ENCODE measurements around the gene AKT1. TPM values are rescaled to one million over a fixed set of nuclear protein-coding genes. Genes with fewer than 3 reads are reported as not detected.

AKT1 gene
- total and polyA plus RNA-seq, 2 of the 13 experiments (the other 11 are each of a cell fraction or from before 2014, with no cell fraction given) = 96.2 to 116 TPM

DNA sequence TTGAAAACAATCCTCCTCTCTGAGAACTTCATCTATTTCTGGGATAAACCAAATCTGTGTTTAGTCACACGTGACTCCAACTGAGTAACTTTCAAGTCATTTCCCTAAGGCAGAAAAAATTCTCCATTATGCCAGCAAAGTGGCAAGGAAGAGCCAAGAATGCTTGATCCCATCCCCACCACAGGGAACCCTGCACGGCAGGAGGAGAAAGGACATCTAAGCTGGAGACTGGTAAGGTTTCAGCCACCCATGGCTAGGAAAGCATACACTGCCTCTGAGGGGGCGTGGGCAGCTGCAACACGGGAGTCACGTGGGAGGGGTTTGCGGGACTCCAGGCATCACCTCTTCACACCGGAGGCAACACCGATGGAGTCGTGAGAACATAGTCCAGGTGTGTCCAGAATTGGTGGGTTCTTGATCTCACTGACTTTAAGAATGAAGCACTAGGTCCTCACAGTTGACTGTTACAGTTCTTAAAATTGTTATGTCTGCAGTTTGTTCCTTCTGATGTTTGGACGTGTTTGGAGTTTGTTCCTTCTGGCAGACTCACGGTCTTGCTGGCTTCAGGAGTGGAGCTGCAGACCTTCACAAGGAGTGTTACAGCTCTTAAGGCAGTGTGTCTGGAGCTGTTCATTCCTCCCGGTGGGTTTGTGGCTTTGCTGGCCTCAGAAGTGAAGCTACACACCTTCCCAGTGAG lies 45.3 kb downstream of the AKT1 start:
- TSS peak; percentile 13 for BruUV-seq (replicated peaks)
- no peak overlapping the region for H2AFZ ChIP-seq (ENCODE audit: low read length)
- no peaks in the 10 kb centered on the region for H3K36me3 ChIP-seq (replicated peaks in 1 of 2; ENCODE audit: control insufficient read depth in 1 of 2, insufficient read depth in 2 of 2, low read length in 2 of 2)
- peaks cover 22% of the 10 kb centered on the region for H3K79me2 ChIP-seq (ENCODE audit: insufficient read depth, low read length)
- CTCF ChIA-PET (ENCODE audit: low intra/inter-chr PET ratio, low total read pairs) = no interaction called here
- no peak overlapping the region for H3K4me3 ChIP-seq (replicated peaks in 1 of 3; ENCODE audit: insufficient read depth in 1 of 3, low read depth in 2 of 3, low read length in 3 of 3)
- DNase-seq (ENCODE audit: low spot score) (no peak), ATAC-seq (no peak), FAIRE-seq (no peak)
- peak overlapping the region; percentile 59 for H3K27ac ChIP-seq (ENCODE audit: extremely low read length, insufficient read depth, low read length)
- peak overlapping the region; percentile 56; the same call in 1 of the 2 replicates for H3K4me2 ChIP-seq (ENCODE audit: low read depth, low read length)
- H3K9ac ChIP-seq (ENCODE audit: insufficient read depth, low read depth, low read length) = peak overlapping the region; percentile 7; the same call in 1 of the 2 replicates
- no peaks in the 10 kb centered on the region for H3K9me3 ChIP-seq (ENCODE audit: low read length)
- TF ChIP-seq BCLAF1 (IDR thresholded peaks at IDR 0.05) = no peak
- TF ChIP-seq AKAP8 (CRISPR knock-in tag; IDR thresholded peaks at IDR 0.05) = peak; percentile 83; the same call in 1 of the 2 replicates
- no peak for TF ChIP-seq ELF4 (CRISPR knock-in tag; IDR thresholded peaks at IDR 0.05; ENCODE audit: borderline replicate concordance)
- TF ChIP-seq NFIC (IDR thresholded peaks at IDR 0.05; ENCODE audit: low read length) = no peak
- TF ChIP-seq, protein P1, sequence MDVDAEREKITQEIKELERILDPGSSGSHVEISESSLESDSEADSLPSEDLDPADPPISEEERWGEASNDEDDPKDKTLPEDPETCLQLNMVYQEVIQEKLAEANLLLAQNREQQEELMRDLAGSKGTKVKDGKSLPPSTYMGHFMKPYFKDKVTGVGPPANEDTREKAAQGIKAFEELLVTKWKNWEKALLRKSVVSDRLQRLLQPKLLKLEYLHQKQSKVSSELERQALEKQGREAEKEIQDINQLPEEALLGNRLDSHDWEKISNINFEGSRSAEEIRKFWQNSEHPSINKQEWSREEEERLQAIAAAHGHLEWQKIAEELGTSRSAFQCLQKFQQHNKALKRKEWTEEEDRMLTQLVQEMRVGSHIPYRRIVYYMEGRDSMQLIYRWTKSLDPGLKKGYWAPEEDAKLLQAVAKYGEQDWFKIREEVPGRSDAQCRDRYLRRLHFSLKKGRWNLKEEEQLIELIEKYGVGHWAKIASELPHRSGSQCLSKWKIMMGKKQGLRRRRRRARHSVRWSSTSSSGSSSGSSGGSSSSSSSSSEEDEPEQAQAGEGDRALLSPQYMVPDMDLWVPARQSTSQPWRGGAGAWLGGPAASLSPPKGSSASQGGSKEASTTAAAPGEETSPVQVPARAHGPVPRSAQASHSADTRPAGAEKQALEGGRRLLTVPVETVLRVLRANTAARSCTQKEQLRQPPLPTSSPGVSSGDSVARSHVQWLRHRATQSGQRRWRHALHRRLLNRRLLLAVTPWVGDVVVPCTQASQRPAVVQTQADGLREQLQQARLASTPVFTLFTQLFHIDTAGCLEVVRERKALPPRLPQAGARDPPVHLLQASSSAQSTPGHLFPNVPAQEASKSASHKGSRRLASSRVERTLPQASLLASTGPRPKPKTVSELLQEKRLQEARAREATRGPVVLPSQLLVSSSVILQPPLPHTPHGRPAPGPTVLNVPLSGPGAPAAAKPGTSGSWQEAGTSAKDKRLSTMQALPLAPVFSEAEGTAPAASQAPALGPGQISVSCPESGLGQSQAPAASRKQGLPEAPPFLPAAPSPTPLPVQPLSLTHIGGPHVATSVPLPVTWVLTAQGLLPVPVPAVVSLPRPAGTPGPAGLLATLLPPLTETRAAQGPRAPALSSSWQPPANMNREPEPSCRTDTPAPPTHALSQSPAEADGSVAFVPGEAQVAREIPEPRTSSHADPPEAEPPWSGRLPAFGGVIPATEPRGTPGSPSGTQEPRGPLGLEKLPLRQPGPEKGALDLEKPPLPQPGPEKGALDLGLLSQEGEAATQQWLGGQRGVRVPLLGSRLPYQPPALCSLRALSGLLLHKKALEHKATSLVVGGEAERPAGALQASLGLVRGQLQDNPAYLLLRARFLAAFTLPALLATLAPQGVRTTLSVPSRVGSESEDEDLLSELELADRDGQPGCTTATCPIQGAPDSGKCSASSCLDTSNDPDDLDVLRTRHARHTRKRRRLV (CRISPR knock-in tag; IDR thresholded peaks at IDR 0.05) = no peak
- peak; percentile 32; the same call in 1 of the 2 replicates for TF ChIP-seq USF2 (IDR thresholded peaks at IDR 0.05; ENCODE audit: low read depth, low read length)
- no peak for TF ChIP-seq USF2 (CRISPR knock-in tag; IDR thresholded peaks at IDR 0.05; ENCODE audit: borderline replicate concordance)
- peak; percentile 49; the same call in 1 of the 2 replicates for TF ChIP-seq ZNF501 (CRISPR knock-in tag; IDR thresholded peaks at IDR 0.05)
- 0 out of 2 replicates have a peak, but pooled peaks have one; percentile 42 for TF ChIP-seq CSRNP1 (CRISPR knock-in tag; IDR thresholded peaks at IDR 0.05)
- peak; percentile 69 for TF ChIP-seq AGO1 (IDR thresholded peaks at IDR 0.05; ENCODE audit: low read depth, low read length, poor library complexity, severe bottlenecking)
- TF ChIP-seq SAP130 (CRISPR knock-in tag; IDR thresholded peaks at IDR 0.05; ENCODE audit: low read depth) = peak; percentile 8; the same call in 1 of the 2 replicates
- in situ Hi-C loops (cut with HindIII; ENCODE audit: extremely low pct_ligation_motif_present, low pct_unique_long_range_greater_than_20kb) = no loop called here
- H3K4me1 ChIP-seq (ENCODE audit: insufficient read depth, low read length) = peaks cover 78% of the 10 kb centered on the region
- POLR2A ChIA-PET = interaction anchor here (1.4 to 4.8 kb wide), 8 partner anchors 14 to 114 kb away, joined by 3 to 68 read pairs (median 6); no protein-coding TSS in a partner anchor
- no peaks in the 10 kb centered on the region for H3K27me3 ChIP-seq (ENCODE audit: control insufficient read depth in 1 of 2, insufficient read depth in 2 of 2, low read length in 2 of 2)
- WGBS (ENCODE audit: low lambda C conversion rate) = 63% methylated on average over 12 of the region's 12 CpGs
- H4K20me1 ChIP-seq (ENCODE audit: insufficient read depth, low read length) = peaks cover 14% of the 10 kb centered on the region
- intact Hi-C loops (cut with micrococcal nuclease; ENCODE audit: unreplicated experiment) = no loop called here
